NCI-H82 (cell line): ENCODE results near the gene KDM3A.

Experiments used
- DNase-seq: peaks from one replicate; lab custom pipeline; 2025; lab: John Stamatoyannopoulos, UW

Gene KDM3A, protein sequence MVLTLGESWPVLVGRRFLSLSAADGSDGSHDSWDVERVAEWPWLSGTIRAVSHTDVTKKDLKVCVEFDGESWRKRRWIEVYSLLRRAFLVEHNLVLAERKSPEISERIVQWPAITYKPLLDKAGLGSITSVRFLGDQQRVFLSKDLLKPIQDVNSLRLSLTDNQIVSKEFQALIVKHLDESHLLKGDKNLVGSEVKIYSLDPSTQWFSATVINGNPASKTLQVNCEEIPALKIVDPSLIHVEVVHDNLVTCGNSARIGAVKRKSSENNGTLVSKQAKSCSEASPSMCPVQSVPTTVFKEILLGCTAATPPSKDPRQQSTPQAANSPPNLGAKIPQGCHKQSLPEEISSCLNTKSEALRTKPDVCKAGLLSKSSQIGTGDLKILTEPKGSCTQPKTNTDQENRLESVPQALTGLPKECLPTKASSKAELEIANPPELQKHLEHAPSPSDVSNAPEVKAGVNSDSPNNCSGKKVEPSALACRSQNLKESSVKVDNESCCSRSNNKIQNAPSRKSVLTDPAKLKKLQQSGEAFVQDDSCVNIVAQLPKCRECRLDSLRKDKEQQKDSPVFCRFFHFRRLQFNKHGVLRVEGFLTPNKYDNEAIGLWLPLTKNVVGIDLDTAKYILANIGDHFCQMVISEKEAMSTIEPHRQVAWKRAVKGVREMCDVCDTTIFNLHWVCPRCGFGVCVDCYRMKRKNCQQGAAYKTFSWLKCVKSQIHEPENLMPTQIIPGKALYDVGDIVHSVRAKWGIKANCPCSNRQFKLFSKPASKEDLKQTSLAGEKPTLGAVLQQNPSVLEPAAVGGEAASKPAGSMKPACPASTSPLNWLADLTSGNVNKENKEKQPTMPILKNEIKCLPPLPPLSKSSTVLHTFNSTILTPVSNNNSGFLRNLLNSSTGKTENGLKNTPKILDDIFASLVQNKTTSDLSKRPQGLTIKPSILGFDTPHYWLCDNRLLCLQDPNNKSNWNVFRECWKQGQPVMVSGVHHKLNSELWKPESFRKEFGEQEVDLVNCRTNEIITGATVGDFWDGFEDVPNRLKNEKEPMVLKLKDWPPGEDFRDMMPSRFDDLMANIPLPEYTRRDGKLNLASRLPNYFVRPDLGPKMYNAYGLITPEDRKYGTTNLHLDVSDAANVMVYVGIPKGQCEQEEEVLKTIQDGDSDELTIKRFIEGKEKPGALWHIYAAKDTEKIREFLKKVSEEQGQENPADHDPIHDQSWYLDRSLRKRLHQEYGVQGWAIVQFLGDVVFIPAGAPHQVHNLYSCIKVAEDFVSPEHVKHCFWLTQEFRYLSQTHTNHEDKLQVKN (N-terminal part only)

GRCh38 chr2:86440631-86441391 is at the start of gene KDM3A:
TSS of gene KDM3A (plus strand) at chr2:86441371. CDS start at chr2:86442048, 677 bp downstream.
- DNase-seq, result peak; percentile 100

DNA sequence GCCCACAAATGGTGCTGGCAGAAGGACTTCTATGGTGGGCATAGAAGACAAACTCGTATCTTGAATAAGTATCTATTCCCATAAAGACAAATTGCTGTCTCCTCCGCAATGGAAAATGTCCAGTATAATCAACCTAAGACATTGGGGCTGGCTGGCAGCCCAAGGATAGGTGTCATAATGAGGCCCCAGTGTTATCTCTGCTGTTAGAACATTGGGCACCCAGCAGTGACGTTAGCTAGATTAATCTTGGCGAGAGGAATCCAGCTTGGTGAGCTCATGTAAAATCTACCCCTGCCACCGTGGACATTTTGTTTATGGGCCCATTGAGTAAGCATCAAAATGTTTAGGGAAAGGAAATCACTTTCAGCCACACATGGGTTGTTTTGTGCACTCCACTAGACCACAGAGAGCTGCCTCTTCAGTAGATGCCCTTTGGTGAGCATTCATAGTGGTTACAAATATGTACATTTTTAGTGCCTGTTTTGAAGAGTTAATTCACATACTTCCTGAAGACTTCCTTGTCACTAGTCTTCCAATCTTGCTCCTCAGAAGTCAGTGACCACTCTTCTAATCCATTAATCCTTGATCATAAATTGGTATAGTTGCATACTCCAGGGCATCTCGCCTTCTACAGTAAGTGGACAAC is 48.2 kb upstream of the KDM3A start:
- DNase-seq, result peak; percentile 67

DNA sequence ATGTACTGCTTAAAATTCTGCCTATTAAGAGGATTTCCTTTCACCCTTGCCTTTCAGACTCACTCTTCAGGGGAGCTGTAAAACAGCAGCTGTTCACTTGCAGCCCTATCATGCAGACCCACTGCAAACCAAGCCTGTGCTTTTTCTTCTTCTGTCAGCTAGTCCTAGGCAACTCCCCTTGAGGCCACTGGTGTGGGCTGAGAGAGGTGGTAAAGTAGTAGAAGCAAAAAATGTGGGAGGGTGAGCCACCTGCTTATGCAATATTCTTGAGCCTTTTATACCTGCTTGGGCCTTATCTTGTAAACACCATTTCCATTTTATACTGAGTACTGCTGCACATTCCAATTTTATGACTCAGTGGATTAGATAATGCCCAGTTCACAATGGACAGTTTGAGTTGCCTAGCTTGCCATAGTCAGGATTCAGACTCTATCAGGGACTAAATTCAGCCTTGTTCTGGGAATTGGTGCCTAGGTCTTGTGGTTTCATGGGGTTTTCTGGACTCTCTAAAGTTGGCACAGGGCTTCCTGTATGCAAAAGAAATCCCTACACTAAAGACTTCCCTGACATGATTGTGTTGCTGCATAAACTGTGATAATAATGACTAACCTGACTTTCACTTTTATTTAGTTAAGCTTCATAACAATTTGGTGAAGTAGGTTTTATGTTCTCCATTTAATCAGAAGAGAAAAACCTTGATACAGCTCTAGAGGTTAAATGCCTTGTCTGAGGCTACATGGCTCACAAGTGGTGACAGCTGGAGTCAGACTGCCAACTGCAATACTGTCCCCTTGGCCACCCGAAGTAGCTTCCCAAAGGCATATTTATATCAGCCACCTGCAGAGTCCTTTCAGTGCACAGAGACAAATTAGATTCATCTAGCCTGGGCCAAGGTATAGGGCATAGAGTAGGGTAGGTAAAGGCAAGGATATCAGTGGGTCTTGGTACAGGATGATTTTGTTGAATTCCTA is 47.4 kb upstream of the KDM3A start:
- DNase-seq, result peak; percentile 97

DNA sequence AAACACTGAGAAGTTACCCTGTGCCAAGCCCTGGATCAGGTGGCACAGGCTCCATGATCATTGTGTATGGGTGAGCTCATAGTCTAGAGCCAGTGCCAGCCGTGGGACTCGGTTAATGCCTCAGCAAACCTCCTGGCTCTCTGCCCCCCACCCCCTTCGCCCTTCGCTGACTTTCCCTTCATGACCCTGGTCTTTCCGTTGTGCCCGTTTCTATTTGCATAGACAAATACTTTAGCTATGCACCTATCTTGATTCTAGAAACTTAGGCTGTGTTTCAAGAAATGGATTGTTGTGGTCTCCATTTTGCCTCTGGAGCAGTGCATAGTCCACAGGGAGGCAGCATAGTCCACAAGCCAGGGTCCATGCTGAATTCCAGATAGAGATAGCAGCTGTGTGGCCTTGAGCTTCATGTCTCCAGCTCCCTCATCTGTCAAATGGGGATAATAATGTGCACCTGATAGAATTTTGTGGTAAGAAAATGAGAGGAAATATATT is 44.8 kb upstream of the KDM3A start:
- DNase-seq, result peak; percentile 63

GRCh38 chr2:86397986-86398385 is 43.2 kb upstream of the KDM3A start:
- DNase-seq, result no peak

DNA sequence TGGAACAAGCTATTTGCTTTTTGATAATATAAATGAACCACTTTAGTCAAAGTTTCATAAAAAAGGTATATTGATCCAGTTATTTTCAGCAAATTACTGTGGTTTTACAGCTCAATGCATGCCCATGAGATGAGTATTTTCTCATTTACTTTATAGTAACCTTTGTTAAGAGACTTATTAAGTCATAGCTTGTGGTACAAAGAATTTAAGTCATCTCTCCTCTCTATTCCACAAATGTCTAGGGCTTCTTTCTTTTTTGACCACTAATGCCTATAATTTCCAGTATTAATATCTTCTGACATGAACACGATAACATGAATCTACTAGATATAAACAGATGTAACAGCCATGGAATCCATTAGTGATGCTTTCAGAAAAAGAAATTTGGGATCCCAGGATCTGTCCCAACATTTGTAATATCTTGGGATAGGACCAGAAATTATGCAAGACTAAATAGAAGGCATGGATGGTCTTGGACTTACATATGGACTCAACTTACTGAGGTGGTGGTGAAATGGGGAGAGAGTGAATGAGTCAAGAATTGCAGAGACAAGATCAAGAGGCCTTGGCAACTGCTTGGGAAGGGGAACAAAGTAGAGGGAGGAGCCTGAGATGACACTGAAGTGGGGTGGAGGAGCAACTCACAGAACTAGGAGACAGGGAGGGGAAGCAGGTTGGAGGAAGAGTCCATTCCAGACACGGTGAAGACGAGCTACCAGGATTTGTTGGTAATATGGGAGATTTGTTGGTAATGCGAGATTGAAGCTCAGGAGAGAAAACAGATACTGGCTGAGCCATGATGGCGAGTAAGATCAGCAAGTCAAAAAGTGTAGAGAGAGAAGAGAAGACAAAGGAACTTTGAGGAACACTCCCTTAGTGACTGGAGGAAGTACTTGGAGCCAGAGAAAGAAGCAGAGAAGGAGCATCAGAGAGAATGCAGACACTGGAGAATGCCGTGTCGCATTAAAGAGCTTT is 42.4 kb upstream of the KDM3A start:
- no peak for DNase-seq

DNA sequence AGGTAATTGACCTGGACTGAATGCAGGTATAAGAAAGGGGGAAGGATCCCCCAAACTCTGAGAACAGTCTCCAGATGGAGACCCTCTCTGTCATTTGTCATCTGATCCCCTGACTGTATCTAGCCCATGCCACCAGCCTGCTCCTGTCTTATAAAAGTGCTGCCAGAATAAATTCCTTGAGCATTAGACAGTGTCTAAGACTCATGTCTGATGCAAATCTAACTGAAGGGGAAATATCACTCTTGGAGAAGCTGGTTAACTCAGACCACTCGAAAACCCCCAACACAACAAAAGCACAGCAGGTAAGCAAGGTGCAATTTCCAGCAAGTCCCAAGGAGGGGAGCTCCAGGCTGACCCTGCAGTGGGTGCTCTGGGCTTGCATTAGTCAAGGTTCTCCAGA is 40.9 kb upstream of the KDM3A start:
- no peak for DNase-seq

DNA sequence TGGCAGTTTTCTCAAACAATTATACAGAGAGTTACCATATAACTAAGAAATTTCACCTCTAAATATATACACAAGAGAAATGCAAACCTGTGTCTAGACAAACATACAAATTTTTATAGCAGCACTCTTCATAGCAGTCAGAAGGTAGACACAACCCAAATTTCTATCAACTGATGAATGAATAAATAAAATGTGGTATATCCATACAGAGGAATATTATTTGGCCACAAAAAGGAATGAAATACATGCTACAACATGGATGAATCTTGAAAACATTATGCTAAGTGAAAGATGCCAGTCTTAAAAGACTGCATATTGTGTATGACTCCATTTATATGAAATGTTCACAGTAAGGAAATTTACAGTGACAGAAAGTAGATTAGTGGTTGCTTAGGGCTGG is 30.6 kb upstream of the KDM3A start:
- no peak for DNase-seq

DNA sequence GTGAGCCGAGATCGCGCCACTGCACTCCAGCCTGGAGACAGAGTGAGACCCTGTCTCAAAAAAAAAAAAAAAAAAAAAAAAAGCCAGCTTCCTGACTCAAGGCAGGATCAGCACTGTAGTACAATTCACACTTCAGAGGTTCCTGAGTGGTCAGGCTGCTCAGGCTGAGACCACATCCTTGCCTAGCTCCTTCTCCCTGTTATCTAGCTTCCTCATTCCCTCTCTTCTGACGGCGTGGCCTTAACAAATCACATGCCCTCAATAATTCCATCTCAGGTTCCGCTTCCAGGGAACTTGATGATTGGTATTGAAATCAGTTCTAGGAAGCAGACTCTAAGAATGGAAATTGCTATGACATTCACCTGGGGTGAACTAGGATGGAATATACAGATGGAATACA is 29.8 kb upstream of the KDM3A start:
- no peak for DNase-seq

GRCh38 chr2:86412007-86412406 is 29.2 kb upstream of the KDM3A start:
- no peak for DNase-seq

DNA sequence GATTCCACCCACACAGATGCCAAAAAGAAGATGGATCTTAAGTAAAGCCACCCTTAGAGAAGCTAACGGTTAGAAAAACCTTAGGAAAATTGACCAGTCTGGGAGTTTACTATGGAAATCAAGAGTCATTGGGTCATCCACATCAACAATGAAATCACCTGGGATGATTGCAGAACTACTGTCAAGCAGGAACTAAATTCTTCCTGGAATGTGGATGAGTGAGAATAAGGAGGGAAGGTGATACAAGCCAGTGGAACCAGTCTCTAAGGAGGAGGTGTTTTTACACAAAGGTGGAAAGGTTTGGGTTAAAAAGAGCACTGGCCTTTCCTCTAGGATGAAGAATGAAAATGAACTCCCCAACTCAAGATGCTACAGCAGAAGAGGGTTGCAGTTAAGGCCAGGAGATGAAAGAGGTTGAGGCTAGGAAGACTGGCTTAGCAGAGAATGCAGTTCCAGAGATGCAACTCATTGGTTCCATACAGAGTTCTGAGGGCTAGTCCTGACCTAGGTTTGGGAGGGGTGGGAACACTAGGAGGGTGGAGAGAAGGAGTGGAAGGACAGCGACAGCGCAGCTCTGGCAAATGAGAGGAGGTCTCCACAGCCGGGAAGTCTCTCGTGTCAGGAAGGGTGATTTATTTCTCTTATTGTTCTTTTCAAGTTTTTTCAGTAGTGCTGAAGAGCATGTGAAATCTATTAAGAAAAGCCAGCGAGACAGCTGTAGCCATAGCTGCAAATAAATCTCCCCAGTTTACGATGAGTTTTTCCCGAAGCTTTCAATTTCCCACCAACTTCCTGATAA is 27.7 kb upstream of the KDM3A start:
- DNase-seq, result peak; percentile 21

DNA sequence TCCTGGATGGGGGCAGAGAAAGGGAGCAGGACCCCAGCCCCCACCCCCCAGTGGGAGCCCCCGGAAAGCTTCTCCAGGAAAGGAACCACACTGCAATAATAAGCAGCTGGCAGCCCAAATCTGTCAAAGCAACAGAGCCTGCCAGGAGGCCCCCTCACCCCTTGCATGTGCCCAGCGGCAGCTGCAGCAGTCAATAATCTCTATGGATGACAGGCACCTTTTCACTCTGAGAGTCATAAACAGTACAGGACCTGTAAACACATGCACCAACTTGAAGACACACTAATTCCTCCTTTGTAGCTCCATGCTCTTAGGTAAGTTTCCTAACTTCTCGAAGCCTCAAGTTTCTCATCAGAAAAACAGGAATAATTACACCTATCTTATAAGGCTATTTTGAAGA is 26.2 kb upstream of the KDM3A start:
- peak; percentile 92 for DNase-seq

GRCh38 chr2:86416146-86416545 is 25.0 kb upstream of the KDM3A start:
- no peak for DNase-seq

- no peak for DNase-seq
Observed at GRCh38 chr2:86417961-86418360, 23.2 kb upstream of the KDM3A start.

GRCh38 chr2:86420913-86421312 is 20.3 kb upstream of the KDM3A start:
- DNase-seq, result no peak

- DNase-seq, result no peak
Observed at GRCh38 chr2:86426271-86426670, 14.9 kb upstream of the KDM3A start.

DNA sequence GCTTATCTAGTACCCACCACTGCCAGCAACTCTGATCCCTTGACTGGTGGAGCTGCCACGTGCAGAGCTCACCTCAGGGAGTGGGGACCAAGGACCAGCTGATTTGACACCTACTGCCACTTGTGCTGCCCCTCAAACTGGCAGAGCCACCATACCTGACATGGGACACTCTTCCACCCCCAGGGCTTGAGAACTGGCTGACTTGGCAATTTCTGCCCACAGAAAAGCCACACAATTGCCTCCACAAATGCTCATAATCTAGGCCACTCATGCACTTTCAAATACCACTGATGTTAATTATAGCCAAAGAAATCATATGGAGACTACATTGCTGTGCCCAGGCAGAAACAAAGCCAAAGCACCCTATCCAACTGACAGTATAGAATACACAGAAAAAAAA is 11.8 kb upstream of the KDM3A start:
- DNase-seq, result no peak

GRCh38 chr2:86430368-86430767 is 10.8 kb upstream of the KDM3A start:
- no peak for DNase-seq
